Testis (tissue), 3 donors: Measurements from ENCODE around the gene SLC22A1. TPM values are rescaled to one million over a fixed set of nuclear protein-coding genes. Genes with fewer than 3 reads are reported as not detected.

Experiments
- DNase-seq: peaks from one replicate; pipeline ENCODE4 v3.0.0-alpha.2; 2019
- H3K27ac ChIP-seq, 2 donors: fragments of 200-600 bp; sonication (generic); one replicate each; pipeline ENCODE4 v1.5.1; 2019
- H3K27me3 ChIP-seq: fragments of 200-600 bp; sonication (generic); one replicate; pipeline ENCODE4 v1.5.1; 2019
- H3K36me3 ChIP-seq: fragments of 200-600 bp; sonication (generic); one replicate; pipeline ENCODE4 v1.5.1; 2017; ENCODE audit warnings: low read depth; ENCODE audit errors: missing control alignments
- H3K4me1 ChIP-seq: fragments of 200-600 bp; sonication (generic); one replicate; pipeline ENCODE4 v1.5.1; 2019
- H3K4me3 ChIP-seq, 2 donors: fragments of 200-600 bp; sonication (generic); one replicate each; pipeline ENCODE4 v1.5.1; 2017 to 2019
- H3K9me3 ChIP-seq: fragments of 200-600 bp; sonication (generic); one replicate; pipeline ENCODE4 v1.5.1; 2017
- POLR2A ChIP-seq: fragments of 450-650 bp; IDR thresholded peaks from one replicate; pipeline ENCODE4 v1.6.1; 2017; ENCODE audit warnings: antibody characterized with exemption, mild to moderate bottlenecking, moderate library complexity
- WGBS, 2 donors: methylation state at CpG; one replicate each; pipeline ENCODE4 v1.1.5; 2018; 5-methylcytosine and 5-hydroxymethylcytosine counted together
- intact Hi-C: fragments of 100-400 bp; cut with DNase I; formaldehyde crosslinking; loops from one replicate; pipeline ENCODE4 v1.15.1; 2023; ENCODE audit warnings: low total_unique reads
- polyA plus RNA-seq: library from polyadenylated mRNA; stranded (reverse); fragments of 350-450 nt; fragmentation: Illumina TruSeq; extraction: RNeasy Lipid Tissue Mini Kit (QIAGEN cat#74804); gene quantifications from one replicate; pipeline ENCODE4 v1.2.3, GENCODE V29; 2014; ENCODE audit warnings: low read depth, low replicate concordance; ENCODE audit not compliant: insufficient read depth
- total RNA-seq, 2 donors: library from RNA; depleted of rRNA; stranded (reverse); fragments of >200 nt; gene quantifications; one replicate each; pipeline ENCODE4 v1.2.3, GENCODE V29; 2016
- TF ChIP-seq, protein P1 (sequence below), 3 experiments: fragments of 450-650 bp in 2 of 3; fragments of 200-600 bp in 1 of 3; sonication (generic) in 1 of 3; IDR thresholded peaks; one replicate each; pipeline ENCODE4 v1.5.1; 2016 to 2019; ENCODE audit warnings: antibody characterized with exemption in 3 of 3, mild to moderate bottlenecking in 2 of 3, moderate library complexity in 1 of 3

SLC22A1 gene
- total and polyA plus RNA-seq, 3 donors from 2014 or later = 0.90 to 1.7 (median 1.5) TPM

DNA sequence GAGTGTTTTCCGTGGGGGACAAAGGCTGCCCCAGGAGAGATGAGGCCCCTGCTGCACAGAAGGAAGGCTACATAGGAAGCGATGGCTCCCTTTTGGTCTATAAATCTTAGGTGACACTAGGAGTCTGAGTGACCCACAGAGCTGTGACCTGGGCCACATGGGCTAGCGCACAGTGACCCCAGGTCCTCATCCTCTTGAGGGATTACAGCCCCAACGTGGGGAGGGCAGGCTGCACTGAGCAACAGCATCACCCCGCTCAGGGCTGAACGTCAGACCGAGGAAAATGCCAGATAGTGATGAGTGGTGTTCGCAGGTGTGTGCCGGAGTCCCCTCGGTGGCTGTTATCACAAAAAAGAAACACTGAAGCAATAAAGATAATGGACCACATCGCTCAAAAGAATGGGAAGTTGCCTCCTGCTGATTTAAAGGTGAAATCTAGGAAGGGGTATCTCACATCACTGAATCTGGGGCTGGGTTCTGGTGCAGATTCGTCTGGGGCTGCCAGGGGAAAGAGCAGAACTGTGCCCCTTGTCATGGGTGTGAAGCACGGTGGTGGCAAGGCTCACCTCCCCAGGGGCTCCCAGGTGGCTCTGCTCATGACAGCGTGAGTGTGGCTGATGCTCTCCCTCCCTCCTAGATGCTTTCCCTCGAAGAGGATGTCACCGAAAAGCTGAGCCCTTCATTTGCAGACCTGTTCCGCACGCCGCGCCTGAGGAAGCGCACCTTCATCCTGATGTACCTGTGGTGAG, 14.5 kb downstream of the SLC22A1 start:
- TF ChIP-seq, protein P1, sequence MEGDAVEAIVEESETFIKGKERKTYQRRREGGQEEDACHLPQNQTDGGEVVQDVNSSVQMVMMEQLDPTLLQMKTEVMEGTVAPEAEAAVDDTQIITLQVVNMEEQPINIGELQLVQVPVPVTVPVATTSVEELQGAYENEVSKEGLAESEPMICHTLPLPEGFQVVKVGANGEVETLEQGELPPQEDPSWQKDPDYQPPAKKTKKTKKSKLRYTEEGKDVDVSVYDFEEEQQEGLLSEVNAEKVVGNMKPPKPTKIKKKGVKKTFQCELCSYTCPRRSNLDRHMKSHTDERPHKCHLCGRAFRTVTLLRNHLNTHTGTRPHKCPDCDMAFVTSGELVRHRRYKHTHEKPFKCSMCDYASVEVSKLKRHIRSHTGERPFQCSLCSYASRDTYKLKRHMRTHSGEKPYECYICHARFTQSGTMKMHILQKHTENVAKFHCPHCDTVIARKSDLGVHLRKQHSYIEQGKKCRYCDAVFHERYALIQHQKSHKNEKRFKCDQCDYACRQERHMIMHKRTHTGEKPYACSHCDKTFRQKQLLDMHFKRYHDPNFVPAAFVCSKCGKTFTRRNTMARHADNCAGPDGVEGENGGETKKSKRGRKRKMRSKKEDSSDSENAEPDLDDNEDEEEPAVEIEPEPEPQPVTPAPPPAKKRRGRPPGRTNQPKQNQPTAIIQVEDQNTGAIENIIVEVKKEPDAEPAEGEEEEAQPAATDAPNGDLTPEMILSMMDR (IDR thresholded peaks at IDR 0.05) = no peak
- no peak for TF ChIP-seq POLR2A
- Histone ChIP-seq H3K9me3 (no peaks in the 10 kb centered on the region), H3K4me3 (no peak overlapping the region), H3K27me3 (no peaks in the 10 kb centered on the region), H3K36me3 (no peaks in the 10 kb centered on the region), H3K27ac (no peak overlapping the region), H3K4me1 (peaks cover 7% of the 10 kb centered on the region)
- no peak for DNase-seq
- 73 to 77% methylated on average over 18 to 21 of the region's 21 CpGs for WGBS, 2 donors
- intact Hi-C loops = no loop called here

DNA sequence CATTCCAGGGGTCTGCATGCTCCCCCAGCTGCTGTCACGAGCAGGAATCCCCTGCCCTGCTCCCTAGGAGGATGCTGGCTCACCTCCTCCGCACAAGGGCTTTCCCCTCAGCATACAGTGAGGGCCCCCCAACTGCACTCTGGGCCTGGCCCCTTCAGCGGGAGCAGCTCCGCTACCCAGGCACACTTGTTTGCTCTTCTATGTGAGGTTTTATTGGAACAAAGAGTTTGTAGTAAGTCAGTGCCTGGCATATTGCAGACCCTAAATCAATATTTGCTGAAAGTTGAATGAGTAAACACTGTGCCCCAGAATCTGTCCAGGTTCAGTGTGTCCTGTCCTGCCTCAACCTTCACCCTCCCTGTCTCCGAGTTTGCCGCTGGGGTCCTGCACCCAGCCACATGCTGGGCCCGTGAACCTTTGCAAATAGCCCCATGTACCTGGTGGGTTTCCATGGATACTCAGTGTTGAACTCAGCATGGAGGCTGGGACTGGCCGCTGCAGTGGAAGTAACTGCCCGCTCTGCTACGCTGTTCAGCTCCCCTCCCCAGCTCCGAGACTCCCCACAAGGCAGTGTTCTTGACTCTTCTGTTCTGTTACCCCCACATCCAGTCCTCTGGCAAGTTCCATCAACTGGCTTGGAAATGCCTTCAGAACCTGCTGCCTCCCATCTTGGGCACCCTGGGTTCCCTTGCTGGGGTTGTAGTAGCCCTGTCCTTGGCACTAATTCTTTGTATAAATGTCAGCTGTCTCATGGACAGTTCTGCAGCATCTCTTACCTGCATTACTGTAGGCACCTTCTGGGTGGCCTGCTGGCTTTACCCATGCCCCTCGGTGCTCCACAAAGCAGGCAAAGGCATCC, 15.7 kb downstream of the SLC22A1 start:
- H3K4me3 ChIP-seq = no peak overlapping the region
- H3K27me3 ChIP-seq = no peaks in the 10 kb centered on the region
- no peaks in the 10 kb centered on the region for H3K9me3 ChIP-seq
- H3K4me1 ChIP-seq = peaks cover 7% of the 10 kb centered on the region
- WGBS, 2 donors = 85 to 93% methylated on average over 12 of the region's 12 CpGs
- no peaks in the 10 kb centered on the region for H3K36me3 ChIP-seq
- DNase-seq = no peak
- no peak for TF ChIP-seq POLR2A
- TF ChIP-seq, protein P1 (IDR thresholded peaks at IDR 0.05) = no peak
- intact Hi-C loops = no loop called here
- H3K27ac ChIP-seq = no peak overlapping the region

- Histone ChIP-seq H3K36me3 (no peaks in the 10 kb centered on the region), H3K27ac (no peak overlapping the region), H3K9me3 (no peaks in the 10 kb centered on the region), H3K4me1 (peaks cover 7% of the 10 kb centered on the region), H3K4me3 (no peak overlapping the region), H3K27me3 (no peaks in the 10 kb centered on the region)
- WGBS, 2 donors = 59 to 63% methylated on average over 8 of the region's 8 CpGs
- peak; percentile 71 for DNase-seq
- intact Hi-C loops = no loop called here
- TF ChIP-seq, protein P1 (IDR thresholded peaks at IDR 0.05) = peak; percentile 79 to 91 (median 80)
- no peak for TF ChIP-seq POLR2A
These were observed 16.6 kb downstream of the SLC22A1 start for GRCh38 chr6:160137989-160138835.

- H3K9me3 ChIP-seq = no peaks in the 10 kb centered on the region
- no peaks in the 10 kb centered on the region for H3K36me3 ChIP-seq
- H3K4me3 ChIP-seq = no peak overlapping the region
- no peaks in the 10 kb centered on the region for H3K27me3 ChIP-seq
- DNase-seq = no peak
- peaks cover 7% of the 10 kb centered on the region for H3K4me1 ChIP-seq
- no peak overlapping the region for H3K27ac ChIP-seq
- TF ChIP-seq, protein P1 (IDR thresholded peaks at IDR 0.05) = no peak
- TF ChIP-seq POLR2A = no peak
- WGBS, 2 donors = 85 to 89% methylated on average over 13 of the region's 13 CpGs
- intact Hi-C loops = no loop called here
These were observed 17.3 kb downstream of the SLC22A1 start for GRCh38 chr6:160138839-160139419.
